HG03558 (cell line): ENCODE data around the gene MYH16.
"Not testable (repeated sequence)": the region's sequence is repeated elsewhere in the genome, so short reads cannot be mapped to it uniquely, and the experiment has no call there.

Experiments used
- ATAC-seq: cut with Tn5 transposase; IDR thresholded peaks from one replicate; pipeline ENCODE4 v1.9.1; 2021; ENCODE audit warnings: moderate number of reproducible peaks; ENCODE audit not compliant: unreplicated experiment; ENCODE audit errors: extremely low read depth

The MYH16 gene

GRCh38 chr7:99272476-99273045, at the start of gene MYH16:
TSS of gene MYH16 (plus strand) at chr7:99272839.
- no peak for ATAC-seq

- not testable (repeated sequence) for ATAC-seq
Observed at GRCh38 chr7:99224263-99224898, 48.3 kb upstream of the MYH16 start.

- no peak for ATAC-seq
Observed at GRCh38 chr7:99224899-99225265, 47.8 kb upstream of the MYH16 start.

GRCh38 chr7:99229234-99229633, 43.4 kb upstream of the MYH16 start:
- ATAC-seq = no peak

- ATAC-seq = no peak
Observed at GRCh38 chr7:99232082-99232770, 40.4 kb upstream of the MYH16 start.

- ATAC-seq = not testable (repeated sequence)
Observed at GRCh38 chr7:99232955-99233354, 39.7 kb upstream of the MYH16 start.

- ATAC-seq = no peak
Observed at GRCh38 chr7:99234185-99234584, 38.5 kb upstream of the MYH16 start.

GRCh38 chr7:99235925-99236324, 36.7 kb upstream of the MYH16 start:
- ATAC-seq = no peak

- not testable (repeated sequence) for ATAC-seq
Observed at GRCh38 chr7:99237876-99238275, 34.8 kb upstream of the MYH16 start.

GRCh38 chr7:99238558-99239341, 33.9 kb upstream of the MYH16 start:
- no peak for ATAC-seq

- ATAC-seq = no peak
Observed at GRCh38 chr7:99242682-99243081, 30.0 kb upstream of the MYH16 start.

- ATAC-seq = no peak
Observed at GRCh38 chr7:99243751-99244337, 28.8 kb upstream of the MYH16 start.

- no peak for ATAC-seq
Observed at GRCh38 chr7:99244939-99245338, 27.7 kb upstream of the MYH16 start.

GRCh38 chr7:99248391-99249095, 24.1 kb upstream of the MYH16 start:
- ATAC-seq = no peak

GRCh38 chr7:99249985-99250575, 22.6 kb upstream of the MYH16 start:
- no peak for ATAC-seq

GRCh38 chr7:99252166-99252895, 20.3 kb upstream of the MYH16 start:
- no peak for ATAC-seq

GRCh38 chr7:99253369-99253768, 19.3 kb upstream of the MYH16 start:
- ATAC-seq = no peak

- no peak for ATAC-seq
Observed at GRCh38 chr7:99254390-99254789, 18.2 kb upstream of the MYH16 start.

GRCh38 chr7:99255463-99255862, 17.2 kb upstream of the MYH16 start:
- ATAC-seq = no peak
